SK-N-SH (cell line): ENCODE measurements around the gene ESCO1. TPM values are rescaled to one million over a fixed set of nuclear protein-coding genes. Genes with fewer than 3 reads are reported as not detected.
A peak's percentile ranks its signal among the peaks of the same experiment; 100 is the strongest.

Experiments used
- CTCF ChIA-PET: fragments of 300-600, 350-600 bp; formaldehyde crosslinking; extraction: SDS; loops from one replicate; lab custom pipeline; 2021; lab: Yijun Ruan, JAX
- POLR2A ChIA-PET: fragments of 350-600 bp; sonication (Branson Sonifier 250); formaldehyde crosslinking; extraction: SDS; loops from one replicate; lab custom pipeline; 2020; ENCODE audit warnings: antibody characterized with exemption, inconsistent platforms; lab: Yijun Ruan, JAX
- DNase-seq: peaks from one replicate; pipeline ENCODE4 v3.0.0; 2012
- H2AFZ ChIP-seq: fragments of 200-600 bp; sonication (generic); 2 replicates; pipeline ENCODE4 v1.8.1; 2016; ENCODE audit warnings: antibody characterized with exemption, mild to moderate bottlenecking, low read depth
- H3F3A ChIP-seq: fragments of 200-600 bp; sonication (generic); replicated peaks from 2 replicates; pipeline ENCODE3; 2016; ENCODE audit warnings: antibody characterized with exemption, mild to moderate bottlenecking; ENCODE audit not compliant: insufficient read depth
- H3K27ac ChIP-seq, 2 experiments: fragments of 200-500 bp in 1 of 2; fragments of 200-600 bp in 1 of 2; sonication (Bioruptor generic) in 1 of 2; sonication (generic), shearing (Covaris generic) in 1 of 2; 2 replicates each; pipeline versions ENCODE4 v1.5.1 to v1.6.1; 2014 to 2016; ENCODE audit warnings: low read depth in 2 of 2, inconsistent platforms in 1 of 2, low read length in 1 of 2, mild to moderate bottlenecking in 1 of 2, mixed read lengths in 1 of 2
- H3K27me3 ChIP-seq: fragments of 200-600 bp; sonication (generic), shearing (Covaris generic); 2 replicates; pipeline ENCODE4 v1.6.1; 2016; ENCODE audit warnings: mixed run types; ENCODE audit not compliant: insufficient read depth
- H3K36me3 ChIP-seq, 2 experiments: fragments of 200-500 bp in 1 of 2; fragments of 200-600 bp in 1 of 2; sonication (Bioruptor generic) in 1 of 2; sonication (generic) in 1 of 2; replicated peaks in 1 of 2; 2 replicates each; pipeline versions ENCODE3 to v1.5.1; 2014 to 2016; ENCODE audit warnings: low read length in 1 of 2, mild to moderate bottlenecking in 1 of 2; ENCODE audit not compliant: insufficient read depth in 2 of 2, control insufficient read depth in 1 of 2
- H3K4me1 ChIP-seq, 2 experiments: fragments of 200-500 bp in 1 of 2; fragments of 200-600 bp in 1 of 2; sonication (Bioruptor generic) in 1 of 2; sonication (generic), shearing (Covaris generic) in 1 of 2; 2 replicates each; pipeline versions ENCODE4 v1.5.1 to v1.6.1; 2014 to 2016; ENCODE audit warnings: low read depth in 1 of 2, low read length in 1 of 2, mixed run types in 1 of 2; ENCODE audit not compliant: insufficient read depth in 2 of 2, control insufficient read depth in 1 of 2
- H3K4me2 ChIP-seq: fragments of 200-600 bp; sonication (generic), shearing (Covaris generic); 2 replicates; pipeline ENCODE4 v1.6.1; 2017; ENCODE audit warnings: mixed run types
- H3K4me3 ChIP-seq, 2 experiments: fragments of 200-500 bp in 1 of 2; fragments of 200-600 bp in 1 of 2; sonication (Bioruptor generic) in 1 of 2; sonication (generic), shearing (Covaris generic) in 1 of 2; 2 replicates each; pipeline versions ENCODE4 v1.5.1 to v1.8.1; 2014 to 2016; ENCODE audit warnings: low read depth in 2 of 2, inconsistent platforms in 1 of 2, low read length in 1 of 2, mild to moderate bottlenecking in 1 of 2, mixed read lengths in 1 of 2, moderate library complexity in 1 of 2
- H3K79me2 ChIP-seq: fragments of 200-600 bp; sonication (generic); 2 replicates; pipeline ENCODE4 v1.8.1; 2017; ENCODE audit warnings: mild to moderate bottlenecking; ENCODE audit not compliant: insufficient read depth
- H3K9ac ChIP-seq: fragments of 200-600 bp; sonication (generic); 2 replicates; pipeline ENCODE4 v1.6.1; 2017; ENCODE audit warnings: mixed run types
- H3K9me2 ChIP-seq: fragments of 200-600 bp; sonication (generic); 2 replicates; pipeline ENCODE4 v1.6.1; 2017; ENCODE audit warnings: mixed run types
- H3K9me3 ChIP-seq: fragments of 200-600 bp; sonication (generic); 2 replicates; pipeline ENCODE4 v1.6.1; 2017; ENCODE audit warnings: mixed run types, mild to moderate bottlenecking, moderate library complexity
- H4K20me1 ChIP-seq: fragments of 200-600 bp; sonication (generic); 2 replicates; pipeline ENCODE4 v1.6.1; 2017; ENCODE audit warnings: mild to moderate bottlenecking, mixed run types; ENCODE audit not compliant: insufficient read depth
- EP300 ChIP-seq, 2 experiments: IDR thresholded peaks; 2 replicates each; pipeline versions ENCODE4 v1.4.0 to v1.6.1; 2012; ENCODE audit warnings: borderline replicate concordance in 1 of 2, low read depth in 1 of 2, low read length in 1 of 2
- EZH2phosphoT487 ChIP-seq: fragments of 200-600 bp; sonication (generic); IDR thresholded peaks from 2 replicates; pipeline ENCODE4 v1.6.1; 2017; ENCODE audit warnings: low read depth, mixed run types, mild to moderate bottlenecking, antibody characterized with exemption, moderate library complexity, borderline replicate concordance
- FOXJ3 ChIP-seq: sonication (generic); formaldehyde crosslinking; IDR thresholded peaks from 2 replicates; pipeline ENCODE4 v1.5.1; 2020; ENCODE audit warnings: mild to moderate bottlenecking, missing genetic modification reagents
- GABPA ChIP-seq: IDR thresholded peaks from 2 replicates; pipeline ENCODE4 v1.4.0; 2012; ENCODE audit warnings: low read depth, mild to moderate bottlenecking
- GATA2 ChIP-seq: sonication (generic); formaldehyde crosslinking; IDR thresholded peaks from 2 replicates; pipeline ENCODE4 v1.5.0; 2020; ENCODE audit warnings: mild to moderate bottlenecking, missing genetic modification reagents
- JUND ChIP-seq: IDR thresholded peaks from 2 replicates; pipeline ENCODE4 v1.4.0; 2012
- MAX ChIP-seq: IDR thresholded peaks from 2 replicates; pipeline ENCODE4 v1.4.0; 2012; ENCODE audit warnings: low read depth
- MXI1 ChIP-seq: IDR thresholded peaks from 2 replicates; pipeline ENCODE4 v1.6.1; 2012; ENCODE audit warnings: mild to moderate bottlenecking, low read depth, low read length, improper control_type of control experiment
- NFIC ChIP-seq: IDR thresholded peaks from 2 replicates; pipeline ENCODE4 v1.4.0; 2012; ENCODE audit warnings: borderline replicate concordance
- NRF1 ChIP-seq: IDR thresholded peaks from 2 replicates; pipeline ENCODE4 v1.6.1; 2012; ENCODE audit warnings: low read depth, mild to moderate bottlenecking, low read length
- RCOR1 ChIP-seq: fragments of 150-350 bp; IDR thresholded peaks from 2 replicates; pipeline ENCODE4 v1.6.1; 2017; ENCODE audit warnings: antibody characterized with exemption, low read length
- RFX5 ChIP-seq: IDR thresholded peaks from 2 replicates; pipeline ENCODE4 v1.6.1; 2012; ENCODE audit warnings: mild to moderate bottlenecking, improper control_type of control experiment, low read length
- RXRA ChIP-seq: IDR thresholded peaks from 2 replicates; pipeline ENCODE4 v1.4.0; 2012; ENCODE audit warnings: low read depth, mild to moderate bottlenecking, borderline replicate concordance
- SIN3A ChIP-seq: IDR thresholded peaks from 2 replicates; pipeline ENCODE4 v1.6.1; 2012; ENCODE audit warnings: low read depth, mild to moderate bottlenecking, low read length, moderate library complexity, borderline replicate concordance
- TAF1 ChIP-seq: IDR thresholded peaks from 2 replicates; pipeline ENCODE4 v1.6.1; 2012; ENCODE audit warnings: low read depth, mild to moderate bottlenecking, low read length, moderate library complexity, borderline replicate concordance
- TCF12 ChIP-seq: IDR thresholded peaks from 2 replicates; pipeline ENCODE4 v1.4.0; 2012
- USF2 ChIP-seq: fragments of 150-350 bp; IDR thresholded peaks from 2 replicates; pipeline ENCODE4 v1.6.1; 2017; ENCODE audit warnings: antibody characterized with exemption, low read length, low read depth, borderline replicate concordance
- YY1 ChIP-seq: IDR thresholded peaks from 2 replicates; pipeline ENCODE4 v1.4.0; 2012; ENCODE audit warnings: low read depth, mild to moderate bottlenecking
- ZBTB33 ChIP-seq: IDR thresholded peaks from 2 replicates; pipeline ENCODE4 v1.4.0; 2012; ENCODE audit warnings: low read depth, borderline replicate concordance
- whole genome bisulfite sequencing: methylation state at CpG from one replicate; pipeline ENCODE4 v1.1.6; 2017; ENCODE audit warnings: low lambda C conversion rate; 5-methylcytosine and 5-hydroxymethylcytosine counted together
- polyA plus RNA-seq, 3 experiments: library from polyadenylated mRNA; depleted of rRNA; stranded (reverse); fragments of >200 nt; gene quantifications; 2 replicates each; pipeline ENCODE4 v1.2.3, GENCODE V29; 2012
- TF ChIP-seq, protein P1 (sequence below): fragments of 200-600 bp; sonication (generic); IDR thresholded peaks from 2 replicates; pipeline ENCODE4 v1.6.1; 2017; ENCODE audit warnings: antibody characterized with exemption, mild to moderate bottlenecking, moderate library complexity
- TF ChIP-seq, protein P2 (sequence below): IDR thresholded peaks from 2 replicates; pipeline ENCODE4 v1.4.0; 2012; ENCODE audit warnings: low read depth, borderline replicate concordance
- TF ChIP-seq, protein P3 (sequence below): IDR thresholded peaks from 2 replicates; pipeline ENCODE4; 2012
- TF ChIP-seq, protein P4 (sequence below): fragments of 150-350 bp; IDR thresholded peaks from 2 replicates; pipeline ENCODE4 v1.6.1; 2016; ENCODE audit warnings: mild to moderate bottlenecking, low read depth, low read length

ESCO1 gene
- polyA plus RNA-seq, 1 of the 3 experiments (the other 2 are of a cell fraction), result 2.2 TPM

- Histone ChIP-seq H3K9me3 (no peaks in the 10 kb centered on the region), H3K27me3 (no peaks in the 10 kb centered on the region), H3K27ac (peak within 1 kb of the TSS; percentile 81 to 91), H4K20me1 (peaks cover 30% of the 10 kb centered on the region), H3K79me2 (peaks cover 53% of the 10 kb centered on the region), H3K36me3 (peaks cover 3 to 32% of the 10 kb centered on the region in 2 experiments), H3K4me3 (peak within 1 kb of the TSS; percentile 71 to 79), H3K9me2 (no peaks in the 10 kb centered on the region), H3K4me2 (peak within 1 kb of the TSS; percentile 84), H3K4me1 (peaks cover 3 to 5% of the 10 kb centered on the region in 2 experiments; a peak in 2 of 4 replicates), H2AFZ (peak within 1 kb of the TSS; percentile 95), H3K9ac (peak within 1 kb of the TSS; percentile 92), H3F3A (peaks cover 3% of the 10 kb centered on the region)
- ChIA-PET CTCF (interaction anchor here (0.6 to 6.5 kb wide), 11 partner anchors 11 to 181 kb away, joined by 3 to 88 read pairs (median 4); partner anchors contain the start of gene ESCO1), POLR2A (interaction anchor here (1.9 to 3.3 kb wide), 2 partner anchors 12 to 128 kb away, joined by 6 to 30 read pairs; partner anchors contain the start of genes ESCO1 and MIB1)
- peak; percentile 94 for DNase-seq
- WGBS, result under 1% methylated on average over 25 of the region's 59 CpGs
- TF ChIP-seq GATA2 (CRISPR knock-in tag), result 0 out of 2 replicates have a peak, but pooled peaks have one; percentile 40
- TF ChIP-seq YY1, result peak; percentile 82
- TF ChIP-seq RXRA, result no peak
- TF ChIP-seq, protein P1, sequence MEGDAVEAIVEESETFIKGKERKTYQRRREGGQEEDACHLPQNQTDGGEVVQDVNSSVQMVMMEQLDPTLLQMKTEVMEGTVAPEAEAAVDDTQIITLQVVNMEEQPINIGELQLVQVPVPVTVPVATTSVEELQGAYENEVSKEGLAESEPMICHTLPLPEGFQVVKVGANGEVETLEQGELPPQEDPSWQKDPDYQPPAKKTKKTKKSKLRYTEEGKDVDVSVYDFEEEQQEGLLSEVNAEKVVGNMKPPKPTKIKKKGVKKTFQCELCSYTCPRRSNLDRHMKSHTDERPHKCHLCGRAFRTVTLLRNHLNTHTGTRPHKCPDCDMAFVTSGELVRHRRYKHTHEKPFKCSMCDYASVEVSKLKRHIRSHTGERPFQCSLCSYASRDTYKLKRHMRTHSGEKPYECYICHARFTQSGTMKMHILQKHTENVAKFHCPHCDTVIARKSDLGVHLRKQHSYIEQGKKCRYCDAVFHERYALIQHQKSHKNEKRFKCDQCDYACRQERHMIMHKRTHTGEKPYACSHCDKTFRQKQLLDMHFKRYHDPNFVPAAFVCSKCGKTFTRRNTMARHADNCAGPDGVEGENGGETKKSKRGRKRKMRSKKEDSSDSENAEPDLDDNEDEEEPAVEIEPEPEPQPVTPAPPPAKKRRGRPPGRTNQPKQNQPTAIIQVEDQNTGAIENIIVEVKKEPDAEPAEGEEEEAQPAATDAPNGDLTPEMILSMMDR, result peak; percentile 92
- TF ChIP-seq EP300 (IDR thresholded peaks at IDR 0.05; ENCODE audit: borderline replicate concordance in 1 of 2, low read depth in 1 of 2, low read length in 1 of 2), result peak in 1 of 2 experiments; percentile 18; a peak in 1 of 4 replicates
- peak; percentile 96 for TF ChIP-seq GABPA
- peak; percentile 63; the same call in 1 of the 2 replicates for TF ChIP-seq ZBTB33
- no peak; the same call in 1 of the 2 replicates for TF ChIP-seq NFIC
- peak; percentile 96 for TF ChIP-seq SIN3A
- TF ChIP-seq, protein P2, sequence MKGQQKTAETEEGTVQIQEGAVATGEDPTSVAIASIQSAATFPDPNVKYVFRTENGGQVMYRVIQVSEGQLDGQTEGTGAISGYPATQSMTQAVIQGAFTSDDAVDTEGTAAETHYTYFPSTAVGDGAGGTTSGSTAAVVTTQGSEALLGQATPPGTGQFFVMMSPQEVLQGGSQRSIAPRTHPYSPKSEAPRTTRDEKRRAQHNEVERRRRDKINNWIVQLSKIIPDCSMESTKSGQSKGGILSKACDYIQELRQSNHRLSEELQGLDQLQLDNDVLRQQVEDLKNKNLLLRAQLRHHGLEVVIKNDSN, result 0 out of 2 replicates have a peak, but pooled peaks have one; percentile 12
- peak; percentile 93 for TF ChIP-seq TAF1
- TF ChIP-seq, protein P3, sequence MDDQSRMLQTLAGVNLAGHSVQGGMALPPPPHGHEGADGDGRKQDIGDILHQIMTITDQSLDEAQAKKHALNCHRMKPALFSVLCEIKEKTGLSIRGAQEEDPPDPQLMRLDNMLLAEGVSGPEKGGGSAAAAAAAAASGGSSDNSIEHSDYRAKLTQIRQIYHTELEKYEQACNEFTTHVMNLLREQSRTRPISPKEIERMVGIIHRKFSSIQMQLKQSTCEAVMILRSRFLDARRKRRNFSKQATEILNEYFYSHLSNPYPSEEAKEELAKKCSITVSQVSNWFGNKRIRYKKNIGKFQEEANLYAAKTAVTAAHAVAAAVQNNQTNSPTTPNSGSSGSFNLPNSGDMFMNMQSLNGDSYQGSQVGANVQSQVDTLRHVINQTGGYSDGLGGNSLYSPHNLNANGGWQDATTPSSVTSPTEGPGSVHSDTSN, result peak; percentile 31; the same call in 1 of the 2 replicates
- TF ChIP-seq MXI1, result peak; percentile 95
- peak; percentile 53 for TF ChIP-seq NRF1
- peak; percentile 99 for TF ChIP-seq MAX
- TF ChIP-seq RCOR1, result 0 out of 2 replicates have a peak, but pooled peaks have one; percentile 23
- TF ChIP-seq JUND, result no peak
- TF ChIP-seq TCF12, result peak; percentile 59; the same call in 1 of the 2 replicates
- TF ChIP-seq USF2, result no peak
- TF ChIP-seq, protein P4, sequence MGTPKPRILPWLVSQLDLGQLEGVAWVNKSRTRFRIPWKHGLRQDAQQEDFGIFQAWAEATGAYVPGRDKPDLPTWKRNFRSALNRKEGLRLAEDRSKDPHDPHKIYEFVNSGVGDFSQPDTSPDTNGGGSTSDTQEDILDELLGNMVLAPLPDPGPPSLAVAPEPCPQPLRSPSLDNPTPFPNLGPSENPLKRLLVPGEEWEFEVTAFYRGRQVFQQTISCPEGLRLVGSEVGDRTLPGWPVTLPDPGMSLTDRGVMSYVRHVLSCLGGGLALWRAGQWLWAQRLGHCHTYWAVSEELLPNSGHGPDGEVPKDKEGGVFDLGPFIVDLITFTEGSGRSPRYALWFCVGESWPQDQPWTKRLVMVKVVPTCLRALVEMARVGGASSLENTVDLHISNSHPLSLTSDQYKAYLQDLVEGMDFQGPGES, result no peak
- no peak for TF ChIP-seq RFX5
- TF ChIP-seq FOXJ3, result no peak; the same call in 1 of the 2 replicates
- TF ChIP-seq EZH2phosphoT487, result no peak
Measured at GRCh38 chr18:21612125-21613039, 11.9 kb upstream of the ESCO1 start, which contains the start of gene SNRPD1. TSS of gene SNRPD1 (plus strand) at chr18:21612314. CDS start at chr18:21612430, 116 bp downstream.
